ENCODE results near the gene LIMK2. TPM values are rescaled to one million over a fixed set of nuclear protein-coding genes. Genes with fewer than 3 reads are reported as not detected.
A peak's percentile ranks its signal among the peaks of the same experiment; 100 is the strongest.

LIMK2 gene
- total RNA-seq, 1 donor from 2014 or later: 63.0 TPM

DNA sequence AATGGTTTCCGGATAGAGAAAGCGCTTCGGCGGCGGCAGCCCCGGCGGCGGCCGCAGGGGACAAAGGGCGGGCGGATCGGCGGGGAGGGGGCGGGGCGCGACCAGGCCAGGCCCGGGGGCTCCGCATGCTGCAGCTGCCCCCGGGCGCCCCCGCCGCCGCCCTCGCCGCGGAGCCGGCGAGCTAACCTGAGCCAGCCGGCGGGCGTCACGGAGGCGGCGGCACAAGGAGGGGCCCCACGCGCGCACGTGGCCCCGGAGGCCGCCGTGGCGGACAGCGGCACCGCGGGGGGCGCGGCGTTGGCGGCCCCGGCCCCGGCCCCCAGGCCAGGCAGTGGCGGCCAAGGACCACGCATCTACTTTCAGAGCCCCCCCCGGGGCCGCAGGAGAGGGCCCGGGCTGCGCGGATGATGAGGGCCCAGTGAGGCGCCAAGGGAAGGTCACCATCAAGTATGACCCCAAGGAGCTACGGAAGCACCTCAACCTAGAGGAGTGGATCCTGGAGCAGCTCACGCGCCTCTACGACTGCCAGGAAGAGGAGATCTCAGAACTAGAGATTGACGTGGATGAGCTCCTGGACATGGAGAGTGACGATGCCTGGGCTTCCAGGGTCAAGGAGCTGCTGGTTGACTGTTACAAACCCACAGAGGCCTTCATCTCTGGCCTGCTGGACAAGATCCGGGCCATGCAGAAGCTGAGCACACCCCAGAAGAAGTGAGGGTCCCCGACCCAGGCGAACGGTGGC is 64.5 kb downstream of the LIMK2 start:
- no peak for ATAC-seq
- H3K4me3 ChIP-seq: no peak overlapping the region
- no peak for DNase-seq
- peaks cover 87% of the 10 kb centered on the region for H3K36me3 ChIP-seq
- no peaks in the 10 kb centered on the region for H3K9me3 ChIP-seq
- intact Hi-C loops (cut with DNase I): no loop called here
- H3K4me1 ChIP-seq: peaks cover 13% of the 10 kb centered on the region
- TF ChIP-seq, protein P1, sequence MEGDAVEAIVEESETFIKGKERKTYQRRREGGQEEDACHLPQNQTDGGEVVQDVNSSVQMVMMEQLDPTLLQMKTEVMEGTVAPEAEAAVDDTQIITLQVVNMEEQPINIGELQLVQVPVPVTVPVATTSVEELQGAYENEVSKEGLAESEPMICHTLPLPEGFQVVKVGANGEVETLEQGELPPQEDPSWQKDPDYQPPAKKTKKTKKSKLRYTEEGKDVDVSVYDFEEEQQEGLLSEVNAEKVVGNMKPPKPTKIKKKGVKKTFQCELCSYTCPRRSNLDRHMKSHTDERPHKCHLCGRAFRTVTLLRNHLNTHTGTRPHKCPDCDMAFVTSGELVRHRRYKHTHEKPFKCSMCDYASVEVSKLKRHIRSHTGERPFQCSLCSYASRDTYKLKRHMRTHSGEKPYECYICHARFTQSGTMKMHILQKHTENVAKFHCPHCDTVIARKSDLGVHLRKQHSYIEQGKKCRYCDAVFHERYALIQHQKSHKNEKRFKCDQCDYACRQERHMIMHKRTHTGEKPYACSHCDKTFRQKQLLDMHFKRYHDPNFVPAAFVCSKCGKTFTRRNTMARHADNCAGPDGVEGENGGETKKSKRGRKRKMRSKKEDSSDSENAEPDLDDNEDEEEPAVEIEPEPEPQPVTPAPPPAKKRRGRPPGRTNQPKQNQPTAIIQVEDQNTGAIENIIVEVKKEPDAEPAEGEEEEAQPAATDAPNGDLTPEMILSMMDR (IDR thresholded peaks at IDR 0.05): no peak
- H3K27me3 ChIP-seq: no peaks in the 10 kb centered on the region
- H3K27ac ChIP-seq: no peak overlapping the region

GRCh38 chr22:31277741-31278140 is 65.6 kb downstream of the LIMK2 start:
- Histone ChIP-seq H3K36me3 (peaks cover 91% of the 10 kb centered on the region), H3K27ac (peak overlapping the region; percentile 63), H3K4me1 (peaks cover 13% of the 10 kb centered on the region), H3K27me3 (no peaks in the 10 kb centered on the region), H3K4me3 (no peak overlapping the region), H3K9me3 (no peaks in the 10 kb centered on the region)
- TF ChIP-seq, protein P1 (IDR thresholded peaks at IDR 0.05): no peak
- no peak for ATAC-seq
- no peak for DNase-seq
- intact Hi-C loops (cut with DNase I): no loop called here

DNA sequence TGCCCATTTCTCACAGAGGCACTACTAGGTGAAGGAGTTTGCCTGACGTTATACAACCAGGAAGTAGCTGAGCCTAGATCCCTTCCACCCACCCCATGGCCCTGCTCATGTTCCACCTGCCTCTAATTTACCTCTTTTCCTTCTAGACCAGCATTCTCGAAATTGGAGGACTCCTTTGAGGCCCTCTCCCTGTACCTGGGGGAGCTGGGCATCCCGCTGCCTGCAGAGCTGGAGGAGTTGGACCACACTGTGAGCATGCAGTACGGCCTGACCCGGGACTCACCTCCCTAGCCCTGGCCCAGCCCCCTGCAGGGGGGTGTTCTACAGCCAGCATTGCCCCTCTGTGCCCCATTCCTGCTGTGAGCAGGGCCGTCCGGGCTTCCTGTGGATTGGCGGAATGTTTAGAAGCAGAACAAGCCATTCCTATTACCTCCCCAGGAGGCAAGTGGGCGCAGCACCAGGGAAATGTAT is 66.1 kb downstream of the LIMK2 start:
- peaks cover 10% of the 10 kb centered on the region for H3K4me1 ChIP-seq
- intact Hi-C loops (cut with DNase I): no loop called here
- ATAC-seq (no peak), DNase-seq (no peak)
- H3K27ac ChIP-seq: peak overlapping the region; percentile 63
- H3K27me3 ChIP-seq: no peaks in the 10 kb centered on the region
- no peak overlapping the region for H3K4me3 ChIP-seq
- H3K9me3 ChIP-seq: no peaks in the 10 kb centered on the region
- TF ChIP-seq, protein P1 (IDR thresholded peaks at IDR 0.05): no peak
- peaks cover 92% of the 10 kb centered on the region for H3K36me3 ChIP-seq

GRCh38 chr22:31278626-31279326 is 66.7 kb downstream of the LIMK2 start:
- Histone ChIP-seq H3K27ac (peak overlapping the region; percentile 63), H3K4me1 (peaks cover 5% of the 10 kb centered on the region), H3K4me3 (no peak overlapping the region), H3K27me3 (no peaks in the 10 kb centered on the region), H3K9me3 (no peaks in the 10 kb centered on the region), H3K36me3 (peaks cover 92% of the 10 kb centered on the region)
- intact Hi-C loops (cut with DNase I): no loop called here
- DNase-seq: no peak
- ATAC-seq: no peak
- TF ChIP-seq, protein P1 (IDR thresholded peaks at IDR 0.05): no peak

- intact Hi-C loops (cut with DNase I): no loop called here
- peaks cover 5% of the 10 kb centered on the region for H3K4me1 ChIP-seq
- no peak for DNase-seq
- H3K36me3 ChIP-seq: peaks cover 92% of the 10 kb centered on the region
- peak overlapping the region; percentile 42 for H3K27ac ChIP-seq
- H3K27me3 ChIP-seq: no peaks in the 10 kb centered on the region
- no peak overlapping the region for H3K4me3 ChIP-seq
- TF ChIP-seq, protein P1 (IDR thresholded peaks at IDR 0.05): no peak
- ATAC-seq: no peak
- no peaks in the 10 kb centered on the region for H3K9me3 ChIP-seq
These were observed 67.2 kb downstream of the LIMK2 start for GRCh38 chr22:31279327-31279669.
